GM21619 (cell line): Measurements from ENCODE around the gene FEZF1.

Experiments
- ATAC-seq: cut with Tn5 transposase; IDR thresholded peaks from one replicate; pipeline ENCODE4 v1.9.1; 2021; ENCODE audit not compliant: unreplicated experiment

FEZF1 gene

DNA sequence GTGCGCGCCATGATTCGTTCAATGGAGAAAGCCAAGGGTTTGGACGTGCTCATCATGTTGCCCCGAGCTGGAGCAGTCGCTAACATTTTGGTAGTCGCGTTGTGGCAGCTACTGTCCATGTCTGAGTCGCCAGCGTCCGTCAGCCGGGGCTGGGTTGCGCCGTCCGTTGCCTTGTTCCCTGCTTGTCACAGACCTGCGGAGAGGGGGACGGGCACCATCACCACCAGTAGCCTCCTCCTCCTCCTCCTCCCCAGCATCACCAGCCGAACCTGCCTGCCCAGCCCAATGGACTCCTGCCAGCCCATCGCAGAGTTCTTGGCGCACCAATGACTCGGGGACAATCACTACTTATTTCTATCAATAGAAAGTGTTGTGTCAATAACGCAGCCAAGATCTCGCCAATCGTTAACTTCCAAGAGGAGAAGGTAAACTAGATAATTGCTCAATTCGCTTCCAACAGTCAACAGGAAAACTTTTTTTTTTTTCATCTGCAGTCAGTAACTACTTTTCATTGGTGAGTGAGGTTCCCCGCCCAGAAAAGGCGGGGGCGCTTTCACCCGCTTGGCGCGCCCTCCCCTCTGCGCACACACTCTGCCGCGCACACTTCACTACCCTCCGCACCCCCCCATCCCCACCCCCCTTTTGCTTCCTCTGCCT is at the start of gene FEZF1:
Gene FEZF1 (minus strand): TSS at position 432 of the 657 bp plus-strand sequence. CDS start 313 bp downstream, at position 119.
- ATAC-seq, result no peak

DNA sequence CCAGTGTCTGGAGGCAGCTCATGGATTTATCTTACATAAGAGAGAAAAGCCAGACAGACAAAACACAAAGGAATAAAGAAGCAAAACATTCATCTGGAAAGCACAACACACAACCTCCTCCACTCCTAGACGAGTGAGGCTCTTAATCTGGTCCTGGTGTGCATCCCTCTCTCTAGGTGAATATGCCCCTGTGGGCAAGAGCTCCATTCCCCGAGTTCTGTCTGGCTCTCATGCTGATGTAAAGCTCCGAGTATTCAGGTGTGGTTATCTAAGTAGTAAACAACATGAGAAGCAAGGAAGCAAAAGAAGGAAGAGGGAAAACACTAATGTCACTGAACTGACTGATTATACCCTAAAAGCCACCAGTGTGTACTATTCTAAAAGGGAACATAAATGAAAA is 47.9 kb upstream of the FEZF1 start:
- no peak for ATAC-seq

DNA sequence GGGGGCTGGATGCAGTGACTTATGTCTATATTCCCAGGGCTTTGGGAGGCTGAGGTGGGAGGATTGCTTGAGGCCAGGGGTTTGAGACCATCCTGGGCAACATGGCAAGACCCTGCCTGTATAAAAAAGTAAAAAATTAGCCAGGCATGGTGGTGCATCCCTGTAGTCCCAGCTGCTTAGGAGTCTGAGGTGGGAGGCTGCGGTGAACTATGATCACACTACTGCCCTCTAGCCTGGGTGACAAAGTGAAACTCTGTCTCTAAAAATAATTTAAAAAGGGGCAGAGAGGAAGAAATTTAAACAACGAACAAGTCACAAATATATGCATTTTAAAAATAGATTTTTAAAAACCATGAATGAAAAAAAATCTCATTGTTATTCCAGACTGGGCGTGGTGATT is 46.2 kb upstream of the FEZF1 start:
- ATAC-seq, result no peak

DNA sequence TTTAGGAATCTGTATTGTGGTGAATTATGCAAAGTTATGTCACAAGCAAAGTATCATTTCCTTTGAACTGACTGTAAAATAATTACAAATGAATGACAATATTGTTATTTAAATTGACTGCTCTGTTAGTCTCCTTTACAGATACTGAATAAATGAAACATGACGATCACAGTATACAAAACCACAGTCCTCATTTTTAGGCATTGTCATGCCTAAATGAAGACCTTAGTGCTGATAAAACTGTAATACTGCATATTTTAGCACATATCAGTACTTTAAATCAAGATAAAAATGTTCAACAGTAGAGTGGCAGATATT is 39.7 kb upstream of the FEZF1 start:
- ATAC-seq, result no peak

DNA sequence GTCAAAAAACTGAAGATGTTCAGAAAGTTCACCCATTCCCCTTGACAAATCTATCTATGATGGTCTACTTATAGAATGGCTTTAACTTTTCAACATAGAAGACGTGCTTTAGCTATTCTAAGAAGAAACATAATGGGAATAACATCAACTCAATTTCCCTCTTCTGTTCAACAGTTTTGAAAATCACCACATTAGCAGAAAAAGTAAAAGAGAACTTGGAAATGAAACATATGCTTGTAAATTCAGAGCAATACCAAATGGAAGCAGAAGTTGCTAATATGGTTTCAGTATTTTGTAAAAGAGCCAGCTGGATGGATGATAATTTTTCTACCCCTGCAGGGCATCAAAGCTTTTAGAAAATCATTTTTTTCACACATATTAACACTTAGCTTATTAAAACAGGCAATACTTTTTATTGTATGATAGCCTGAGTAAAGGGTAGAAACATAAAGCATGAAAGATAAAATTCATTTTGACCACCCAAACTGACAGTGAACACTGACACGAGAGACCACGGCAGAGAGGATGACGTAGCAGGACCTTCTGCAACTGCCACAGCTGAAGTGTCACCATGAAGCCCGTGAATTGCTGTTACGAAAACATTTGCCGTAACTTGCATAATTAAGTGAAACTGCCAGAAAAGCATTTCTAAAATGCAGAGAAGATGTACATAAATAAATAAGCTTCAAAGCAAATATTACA is 39.2 kb upstream of the FEZF1 start:
- no peak for ATAC-seq

DNA sequence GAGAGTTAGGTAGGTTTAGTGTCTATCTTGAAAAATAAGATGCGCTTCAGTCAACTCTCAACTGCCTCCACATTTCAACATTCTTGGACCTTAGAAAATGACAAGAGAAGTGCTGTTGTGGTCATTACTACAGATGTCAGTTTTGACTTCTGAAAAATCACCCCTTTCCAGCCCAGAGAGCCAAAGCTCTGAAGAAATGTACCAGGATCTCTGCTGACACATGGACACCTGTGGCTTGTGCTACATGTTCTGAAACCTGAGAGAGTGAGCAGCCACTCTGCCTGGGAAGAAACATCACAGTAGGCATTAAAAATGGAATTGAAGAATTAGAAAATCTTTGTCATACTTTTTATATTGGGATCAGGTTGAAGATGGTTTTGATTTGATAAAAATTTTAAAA is 35.9 kb upstream of the FEZF1 start:
- no peak for ATAC-seq

DNA sequence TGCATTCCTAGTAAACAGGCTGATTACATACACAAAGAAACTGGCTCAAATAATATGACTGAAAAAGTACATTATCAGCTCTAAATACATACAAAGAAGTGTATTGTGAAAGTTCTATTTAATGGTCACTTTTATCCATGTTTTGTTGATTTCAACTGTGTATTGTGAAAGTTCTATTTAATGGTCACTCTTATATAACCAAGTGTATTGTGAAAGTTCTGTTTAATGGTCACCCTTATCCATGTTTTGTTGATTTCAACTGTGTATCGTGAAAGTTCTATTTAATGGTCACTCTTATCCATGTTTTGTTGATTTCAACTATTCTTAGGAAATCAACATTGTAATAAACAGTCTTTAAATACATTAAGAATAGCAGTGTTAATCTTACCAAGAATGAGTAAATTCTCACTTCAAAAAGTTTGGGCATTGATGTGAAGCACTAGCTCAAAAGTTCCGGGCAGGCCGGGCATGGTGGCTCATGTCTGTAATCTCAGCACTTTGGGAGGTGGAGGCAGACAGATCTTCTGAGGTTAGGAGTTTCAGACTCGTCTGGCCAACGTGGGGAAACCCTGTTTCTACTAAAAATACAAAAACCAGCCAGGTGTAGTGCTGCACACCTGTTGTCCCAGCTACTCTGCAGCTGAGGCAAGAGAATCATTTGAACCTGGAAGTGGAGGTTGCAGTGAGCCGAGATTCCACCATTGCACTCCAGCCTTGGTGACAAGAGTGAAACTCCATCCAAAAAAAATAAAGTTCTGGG is 34.8 kb upstream of the FEZF1 start:
- no peak for ATAC-seq

DNA sequence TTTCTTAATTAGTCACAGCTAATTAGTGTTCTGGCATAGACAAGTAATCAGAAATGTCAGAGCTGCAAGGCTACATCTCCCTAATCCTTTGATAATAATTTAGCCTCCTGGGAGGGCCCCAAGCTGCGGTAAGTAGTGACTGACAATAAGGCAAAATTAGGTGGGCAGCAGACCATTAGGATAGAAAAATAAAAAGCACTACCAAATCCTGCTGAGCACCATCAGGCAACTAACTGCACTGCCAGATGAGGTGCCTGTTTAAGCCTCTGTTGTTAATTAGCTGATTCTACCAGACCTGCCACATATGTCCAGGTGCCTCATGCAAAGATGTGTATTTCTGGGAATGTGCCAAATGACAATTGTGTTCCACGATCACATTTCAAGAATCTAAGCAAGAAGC is 32.5 kb upstream of the FEZF1 start:
- ATAC-seq, result no peak

DNA sequence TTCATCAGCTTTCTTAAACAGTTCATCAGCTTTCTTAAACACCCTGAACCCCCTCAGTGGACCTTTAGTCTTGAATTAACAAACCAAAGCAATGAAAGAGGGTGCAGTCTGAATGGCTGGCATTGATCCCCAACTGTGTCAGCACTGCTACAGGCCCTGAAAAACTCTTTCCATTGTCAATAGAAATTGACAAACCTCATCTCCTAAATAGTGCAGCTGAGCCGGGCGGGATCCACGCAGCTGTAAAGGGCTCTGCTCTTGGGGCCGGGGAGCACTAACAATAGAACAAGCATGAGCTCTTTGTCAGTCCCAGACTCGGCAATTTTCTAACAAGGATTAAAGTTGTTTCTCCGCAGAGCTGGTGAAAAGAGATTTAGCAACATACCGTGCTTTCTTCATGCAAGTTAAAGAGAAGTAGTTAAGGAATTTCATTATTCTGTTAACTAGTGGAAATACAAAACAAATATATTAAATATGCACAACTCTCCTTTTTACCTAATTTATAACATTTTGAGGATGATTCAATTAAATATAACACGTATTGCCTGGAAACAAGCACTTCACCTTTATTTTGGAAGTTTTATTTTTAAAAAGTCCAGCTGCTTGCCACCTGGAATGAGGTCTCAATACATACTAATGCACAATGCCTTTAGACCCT is 24.7 kb upstream of the FEZF1 start:
- ATAC-seq, result no peak

DNA sequence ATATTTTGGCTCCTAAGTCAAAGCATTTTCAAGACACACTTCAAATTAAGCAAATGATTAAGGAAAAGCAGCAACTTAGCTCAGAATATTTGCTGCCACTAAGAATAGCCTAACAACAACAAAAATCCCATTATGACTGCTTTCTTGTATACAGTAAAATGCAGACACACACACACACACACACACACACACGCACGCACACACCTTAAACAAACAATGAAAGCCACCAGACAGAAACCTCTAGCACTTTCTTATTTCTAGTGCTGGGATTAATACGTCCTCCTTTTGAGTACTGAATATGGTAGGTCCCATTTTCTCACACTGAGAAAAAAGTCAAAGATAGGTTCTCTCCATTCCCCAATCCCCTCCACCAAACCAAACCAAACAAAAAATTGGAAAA is 23.4 kb upstream of the FEZF1 start:
- ATAC-seq, result no peak

DNA sequence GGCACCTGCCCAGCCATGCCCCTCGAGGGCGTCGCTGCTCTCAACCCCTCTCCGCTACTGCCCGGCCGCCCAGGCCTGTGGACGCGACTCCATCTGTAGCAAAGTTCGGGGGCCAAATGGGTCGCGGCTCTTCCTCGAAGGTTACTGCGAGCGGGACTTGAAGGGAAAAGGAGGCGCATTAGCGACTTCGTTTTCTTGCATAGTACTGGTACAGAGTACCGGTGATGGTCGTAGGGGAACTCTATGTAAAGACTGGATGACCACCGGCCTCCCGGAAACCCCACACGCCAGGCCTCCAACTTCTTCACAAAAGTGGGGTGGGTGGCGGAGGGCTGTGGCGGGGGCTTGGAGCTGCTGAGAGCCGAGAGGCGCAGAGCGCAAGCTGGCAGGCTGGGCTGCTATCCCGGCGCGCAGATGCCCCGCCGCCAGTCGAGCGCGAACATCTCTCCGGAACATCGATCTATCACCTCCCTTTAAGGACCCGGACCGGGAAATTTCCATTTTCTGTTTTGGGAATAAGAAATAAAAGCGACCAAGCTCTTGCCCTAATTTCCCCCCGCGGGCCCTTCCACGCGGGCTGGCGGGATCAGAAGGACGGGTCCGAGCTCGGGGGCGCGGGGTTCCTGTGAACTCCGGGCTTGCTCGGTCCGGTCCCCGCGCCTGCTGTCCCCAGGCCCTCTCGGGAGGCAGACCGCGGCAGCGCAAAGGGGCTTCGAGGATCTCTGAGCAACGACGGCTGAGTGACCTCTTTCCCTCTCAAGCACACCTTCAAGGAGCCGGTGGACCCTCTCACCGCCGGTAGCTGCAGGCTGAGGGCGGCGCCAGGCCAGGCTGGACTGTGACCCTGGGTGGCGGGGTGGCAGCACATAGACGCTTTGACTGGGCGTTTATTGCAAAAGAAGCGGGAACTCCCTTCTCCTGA is 12.2 kb upstream of the FEZF1 start:
- no peak for ATAC-seq

DNA sequence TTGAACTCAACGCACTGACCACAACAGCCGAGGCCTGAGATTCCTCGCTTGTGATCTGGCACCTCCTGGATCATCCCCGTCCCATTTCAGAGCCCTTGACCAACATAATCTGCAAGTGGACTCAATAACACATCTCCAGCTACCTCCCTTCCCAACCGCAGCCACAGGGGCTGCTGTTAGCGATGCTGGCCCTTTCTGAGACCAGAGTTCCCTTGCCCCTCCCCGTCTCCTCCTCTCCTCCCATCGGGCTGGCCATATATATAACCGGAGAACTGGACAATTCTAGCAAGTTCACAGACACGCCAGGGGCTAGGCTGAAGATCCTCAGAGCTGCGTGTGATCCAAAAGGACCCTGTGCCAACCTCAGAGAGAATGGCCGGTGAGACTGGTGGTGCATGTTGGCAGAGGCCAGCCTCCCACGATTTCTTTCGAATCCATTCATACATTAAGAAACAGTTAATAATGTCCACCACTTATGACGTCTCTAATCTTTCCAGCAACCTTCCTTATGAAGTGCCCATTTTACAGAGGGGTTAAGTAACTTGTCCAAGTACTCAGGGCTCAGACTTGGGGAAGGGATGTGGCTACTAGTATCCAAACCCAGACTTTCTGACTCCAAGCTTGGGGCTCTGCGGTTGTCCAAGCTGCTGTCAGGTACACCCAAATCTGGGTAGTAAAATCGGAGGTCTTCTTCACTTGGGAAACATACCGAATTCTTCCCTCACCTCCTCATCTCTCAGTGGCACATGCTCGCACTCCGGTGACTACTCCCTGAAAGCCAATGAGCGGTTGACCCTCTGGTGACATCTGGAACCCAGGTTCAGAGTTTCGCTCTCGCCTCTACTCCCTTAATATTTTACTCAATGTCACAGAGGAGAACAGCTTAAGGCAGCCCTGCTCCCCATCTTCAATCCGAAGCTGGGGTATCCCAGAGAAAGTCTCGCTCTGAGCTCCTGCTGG is 11.2 kb upstream of the FEZF1 start:
- ATAC-seq, result no peak

DNA sequence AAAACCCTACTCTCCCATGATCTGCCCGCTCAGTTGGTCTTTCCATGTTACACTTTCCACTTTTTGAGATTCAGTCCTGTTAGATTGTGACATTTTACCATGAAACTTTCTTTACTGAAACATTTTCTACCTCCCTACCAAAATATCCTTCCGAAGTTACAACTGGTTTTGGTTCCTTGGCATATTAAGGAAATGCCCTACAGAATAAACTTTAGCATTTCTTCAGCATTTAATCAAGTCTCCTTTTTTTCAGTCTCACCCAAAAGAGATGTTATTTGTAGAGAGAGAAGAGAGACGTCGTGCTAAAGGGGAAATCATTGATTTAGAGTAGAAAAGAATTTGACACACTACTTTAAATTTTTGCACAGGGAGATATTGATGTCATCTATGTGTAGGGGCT is 9.7 kb upstream of the FEZF1 start:
- no peak for ATAC-seq

DNA sequence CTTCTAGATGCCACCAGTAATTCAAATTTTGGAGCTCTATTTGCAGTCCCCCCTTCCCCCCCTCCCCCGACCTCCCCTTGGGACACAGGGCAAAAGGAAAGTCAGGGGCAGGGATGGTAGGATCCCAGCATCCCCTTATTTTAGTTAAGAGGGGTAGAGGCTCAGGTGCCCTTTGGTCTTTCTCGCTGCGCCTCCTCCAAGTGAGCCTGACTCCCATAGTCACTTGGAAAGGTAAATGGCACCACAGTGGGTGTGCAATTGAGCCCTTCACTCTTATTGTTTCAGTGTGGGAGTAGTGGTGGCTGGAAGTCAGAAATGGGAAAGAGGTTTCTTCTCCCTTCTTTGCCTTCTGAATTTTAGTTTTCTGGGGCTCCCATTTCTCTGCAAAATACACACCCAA is 8.2 kb upstream of the FEZF1 start:
- ATAC-seq, result no peak

DNA sequence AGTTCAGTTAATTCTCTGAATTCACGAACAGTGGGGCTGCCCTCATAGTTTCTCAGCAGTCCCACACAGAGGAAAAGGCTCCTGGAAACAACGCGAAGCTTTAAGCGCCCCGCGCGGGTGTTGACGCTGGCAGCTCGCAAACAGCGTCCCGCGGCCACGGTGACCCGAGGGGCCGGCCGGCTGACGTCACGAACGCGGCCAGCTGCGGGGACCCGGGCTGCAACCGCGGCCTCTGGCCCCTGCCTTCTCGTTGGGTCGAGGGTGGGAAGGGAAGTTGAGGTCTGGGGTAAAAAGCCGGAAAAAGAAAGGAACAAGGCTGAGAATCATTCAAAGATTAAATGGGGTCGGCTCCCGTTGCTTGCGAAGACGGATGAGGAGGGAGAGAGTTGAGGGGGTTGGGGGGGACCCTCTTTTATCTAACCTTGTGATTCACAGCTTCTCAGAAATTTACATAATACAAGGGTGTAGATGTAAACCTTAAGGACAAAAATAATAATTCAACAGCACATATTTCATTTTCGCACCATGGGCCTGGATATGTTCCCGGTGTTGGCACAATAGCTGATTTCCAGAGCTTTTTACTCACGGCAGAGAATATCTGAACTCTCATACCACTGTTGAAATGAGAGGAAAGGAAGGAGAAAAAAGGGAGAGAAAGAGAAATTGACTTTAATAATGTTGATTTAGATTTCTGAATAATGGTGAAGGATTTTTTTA is 7.3 kb upstream of the FEZF1 start:
- no peak for ATAC-seq

DNA sequence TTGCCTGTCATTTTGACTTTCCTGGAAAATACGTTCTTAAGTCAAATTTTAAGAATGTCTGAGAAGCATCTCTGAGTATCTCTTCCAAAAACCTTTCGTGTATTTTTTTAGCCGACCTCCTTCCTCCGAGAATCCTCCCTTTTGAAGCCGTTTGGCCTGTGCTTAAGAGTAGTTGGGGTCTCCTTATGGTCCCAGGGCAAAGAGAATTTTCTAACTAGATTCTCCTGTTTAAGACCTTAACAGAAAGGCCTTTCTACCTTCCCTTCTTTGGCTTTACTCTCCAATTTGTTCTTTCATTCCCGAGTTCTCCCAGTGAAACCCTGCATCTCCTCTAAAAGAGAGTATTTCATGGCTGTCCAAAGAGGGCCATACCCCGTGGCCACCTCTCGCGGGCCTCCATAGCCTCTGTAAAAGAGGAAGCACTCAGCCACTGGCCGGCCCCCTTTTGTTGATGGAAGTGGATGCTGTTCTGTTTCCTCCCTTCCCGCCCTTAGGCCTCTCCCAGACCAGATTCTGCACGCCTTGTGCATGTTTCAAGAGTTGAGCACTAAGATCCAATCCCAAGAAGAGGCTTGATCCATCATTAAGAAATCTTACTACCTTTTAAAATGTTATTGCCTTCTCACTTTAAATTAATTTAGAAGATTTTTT is 6.6 kb upstream of the FEZF1 start:
- ATAC-seq, result no peak

DNA sequence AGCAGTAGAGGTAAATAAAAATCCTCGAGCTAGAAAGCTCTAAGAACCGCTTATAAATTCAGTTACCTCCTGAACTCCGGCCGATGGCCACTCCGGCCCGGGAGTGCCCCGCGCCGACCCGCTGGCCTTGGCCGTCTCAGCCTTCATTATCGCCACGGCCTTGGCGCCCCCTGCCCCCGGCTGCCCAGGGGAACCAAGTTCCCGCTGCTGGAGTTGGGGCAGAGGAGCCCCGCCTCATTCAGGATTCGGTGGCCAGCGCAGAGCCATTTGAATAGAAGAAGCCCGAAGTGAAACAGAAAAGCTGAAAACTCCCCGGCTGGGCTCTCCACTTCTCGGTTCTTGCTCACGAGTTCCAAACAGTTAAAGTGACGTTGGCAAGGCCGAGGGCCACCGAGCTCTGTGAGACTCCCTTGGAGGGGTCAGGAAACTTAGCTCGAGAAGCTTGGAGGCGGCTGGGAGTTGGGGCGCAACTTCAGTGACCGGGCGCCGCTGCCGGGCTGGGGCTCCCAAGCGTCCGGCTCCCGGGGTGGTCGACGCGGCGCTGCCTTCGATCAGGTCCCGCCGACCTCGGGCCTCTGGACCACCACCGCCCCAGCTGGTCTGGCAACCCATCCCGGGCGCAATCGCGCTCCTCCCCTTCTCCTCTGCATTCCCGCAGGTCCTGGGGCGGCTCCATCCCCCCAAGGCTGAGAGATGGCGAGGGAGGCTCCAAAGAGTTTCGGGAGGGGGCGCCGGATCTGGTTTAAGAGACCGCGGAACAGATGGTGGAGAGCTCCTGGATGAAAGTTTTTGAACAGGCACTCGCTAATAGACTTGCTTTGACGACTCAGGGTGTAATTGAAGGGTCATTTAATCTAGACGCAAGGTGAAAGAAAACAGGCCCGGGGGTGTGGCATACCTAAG is 5.8 kb upstream of the FEZF1 start:
- ATAC-seq, result no peak
